Peyer's patch (tissue), 4 donors: ENCODE data around the gene PTCD2. TPM values are rescaled to one million over a fixed set of nuclear protein-coding genes. Genes with fewer than 3 reads are reported as not detected.

Experiments used
- DNase-seq, 3 donors: peaks; one replicate each; pipeline ENCODE4 v3.0.0-alpha.2; 2017 to 2019
- H3K27ac ChIP-seq, 4 donors: fragments of 200-600 bp; sonication (generic); one replicate each; pipeline ENCODE4 v1.5.1; 2016 to 2019
- H3K27me3 ChIP-seq, 2 donors: fragments of 200-600 bp; sonication (generic); one replicate each; pipeline ENCODE4 v1.5.1; 2019
- H3K36me3 ChIP-seq, 3 donors: fragments of 200-600 bp; sonication (generic); one replicate each; pipeline ENCODE4 v1.5.1; 2016 to 2019
- H3K4me1 ChIP-seq, 4 donors: fragments of 200-600 bp; sonication (generic); one replicate each; pipeline ENCODE4 v1.5.1; 2016 to 2019
- H3K4me3 ChIP-seq, 4 donors: fragments of 200-600 bp; sonication (generic); 1 replicate in 3 of 4; 2 replicates in 1 of 4; pipeline ENCODE4 v1.5.1; 2016 to 2019; ENCODE audit warnings: mild to moderate bottlenecking in 1 of 4
- H3K9me3 ChIP-seq, 4 donors: fragments of 200-600 bp; sonication (generic); one replicate each; pipeline ENCODE4 v1.5.1; 2016 to 2019; ENCODE audit warnings: mild to moderate bottlenecking in 1 of 4
- CTCF ChIP-seq, 6 experiments: fragments of 450-650 bp in 4 of 6; fragments of 200-600 bp in 2 of 6; sonication (generic) in 1 of 6; IDR thresholded peaks; one replicate each; pipeline ENCODE4 v1.5.1; 2017 to 2019; ENCODE audit warnings: antibody characterized with exemption in 6 of 6, mild to moderate bottlenecking in 3 of 6, moderate library complexity in 1 of 6
- POLR2A ChIP-seq, 2 donors: fragments of 450-650 bp; IDR thresholded peaks; one replicate each; pipeline ENCODE4 v1.5.1; 2017; ENCODE audit warnings: antibody characterized with exemption in 2 of 2, mild to moderate bottlenecking in 2 of 2, moderate library complexity in 2 of 2
- small RNA-seq, 2 donors: library from RNA; depleted of rRNA; stranded (forward); fragments of <200 nt; gene quantifications; one replicate each; pipeline ENCODE3, GENCODE V24; 2016
- total RNA-seq, 4 donors: library from RNA; depleted of rRNA; stranded (reverse); fragments of >200 nt; gene quantifications; one replicate each; pipeline ENCODE4 v1.1.0, GENCODE V29; 2016

The PTCD2 gene
- total RNA-seq, 4 donors from 2014 or later: 4.0 to 13.2 (median 8.7) TPM

- DNase-seq: no peak
- TF ChIP-seq CTCF (IDR thresholded peaks at IDR 0.05) (no peak), POLR2A (IDR thresholded peaks at IDR 0.05) (no peak)
- Histone ChIP-seq H3K27ac (no peak overlapping the region), H3K27me3 (no peaks in the 10 kb centered on the region), H3K36me3 (no peaks in the 10 kb centered on the region), H3K4me1 (no peaks in the 10 kb centered on the region), H3K9me3 (no peaks in the 10 kb centered on the region), H3K4me3 (no peak overlapping the region)
Observed at GRCh38 chr5:72410688-72411295, 90.6 kb downstream of the PTCD2 start.

GRCh38 chr5:72412283-72413055 is 92.3 kb downstream of the PTCD2 start:
- no peaks in the 10 kb centered on the region for H3K27me3 ChIP-seq
- TF ChIP-seq POLR2A (IDR thresholded peaks at IDR 0.05) (no peak), CTCF (IDR thresholded peaks at IDR 0.05) (no peak)
- H3K9me3 ChIP-seq: no peaks in the 10 kb centered on the region
- no peaks in the 10 kb centered on the region for H3K36me3 ChIP-seq
- H3K4me1 ChIP-seq: no peaks in the 10 kb centered on the region
- DNase-seq: no peak
- H3K27ac ChIP-seq: no peak overlapping the region
- no peak overlapping the region for H3K4me3 ChIP-seq

- no peak overlapping the region for H3K4me3 ChIP-seq
- H3K27me3 ChIP-seq: no peaks in the 10 kb centered on the region
- no peak for DNase-seq
- H3K9me3 ChIP-seq: no peaks in the 10 kb centered on the region
- no peaks in the 10 kb centered on the region for H3K36me3 ChIP-seq
- no peak for TF ChIP-seq CTCF (IDR thresholded peaks at IDR 0.05)
- no peak for TF ChIP-seq POLR2A (IDR thresholded peaks at IDR 0.05)
- H3K27ac ChIP-seq: no peak overlapping the region
- H3K4me1 ChIP-seq: no peaks in the 10 kb centered on the region
Observed at GRCh38 chr5:72415616-72416325, 95.6 kb downstream of the PTCD2 start.

- Histone ChIP-seq H3K9me3 (no peaks in the 10 kb centered on the region), H3K4me1 (no peaks in the 10 kb centered on the region), H3K36me3 (no peaks in the 10 kb centered on the region), H3K4me3 (no peak overlapping the region), H3K27ac (no peak overlapping the region), H3K27me3 (no peaks in the 10 kb centered on the region)
- no peak for DNase-seq
- no peak for TF ChIP-seq POLR2A (IDR thresholded peaks at IDR 0.05)
- TF ChIP-seq CTCF (IDR thresholded peaks at IDR 0.05): no peak
Observed at GRCh38 chr5:72417333-72418062, 97.3 kb downstream of the PTCD2 start.

Small RNA genes within 50 kb of the gene (small RNA-seq; reads per million reads assigned to genes)
- 0 reads per million in 2 donors for gene RN7SL153P

Other genes with a start within 250 kb of the PTCD2 start
- 10 to 100 TPM; 16.3 to 38.0 (median 25.7) TPM for gene MAP1B, start 212.9 kb upstream of the PTCD2 start, total RNA-seq
- gene MRPS27, start 133 bp upstream of the PTCD2 start, total RNA-seq: 10 to 100 TPM; 20.8 to 39.6 (median 24.7) TPM
- 1 to 10 TPM in 2 of 4 donors, under 1 TPM in 2; 0.70 to 2.5 (median 1.3) TPM for gene ZNF366, start 187.0 kb downstream of the PTCD2 start, total RNA-seq